Subcutaneous abdominal adipose tissue (tissue), 5 donors: ENCODE measurements around the gene FGF19.

ENCODE experiments used
- H3K27ac ChIP-seq: one replicate; pipeline ENCODE4 v1.7.0; 2013; ENCODE audit warnings: low read depth, mild to moderate bottlenecking, inconsistent platforms, low read length, moderate library complexity
- H3K27me3 ChIP-seq, 5 donors: one replicate each; pipeline ENCODE4 v1.7.0; 2013; ENCODE audit warnings: low read length in 5 of 5, inconsistent platforms in 1 of 5; ENCODE audit not compliant: control insufficient read depth in 5 of 5, insufficient read depth in 4 of 5
- H3K36me3 ChIP-seq, 5 donors: one replicate each; pipeline ENCODE4 v1.7.0; 2013; ENCODE audit warnings: low read length in 5 of 5; ENCODE audit not compliant: control insufficient read depth in 5 of 5, insufficient read depth in 5 of 5
- H3K4me1 ChIP-seq, 5 donors: one replicate each; pipeline ENCODE4 v1.7.0; 2013; ENCODE audit warnings: low read length in 5 of 5, mild to moderate bottlenecking in 3 of 5, moderate library complexity in 1 of 5; ENCODE audit not compliant: control insufficient read depth in 5 of 5, insufficient read depth in 5 of 5
- H3K4me3 ChIP-seq, 5 donors: one replicate each; pipeline ENCODE4 v1.7.0; 2013; ENCODE audit warnings: low read length in 5 of 5, low read depth in 1 of 5
- H3K9ac ChIP-seq, 5 donors: one replicate each; pipeline ENCODE4 v1.7.0; 2013; ENCODE audit warnings: low read length in 5 of 5, mild to moderate bottlenecking in 4 of 5, moderate library complexity in 3 of 5
- H3K9me3 ChIP-seq, 5 donors: one replicate each; pipeline ENCODE4 v1.7.0; 2013; ENCODE audit warnings: low read length in 5 of 5; ENCODE audit not compliant: control insufficient read depth in 5 of 5
- donor health status: healthy.
- donor health status: healthy.
- donor health status: healthy.
- donor health status: healthy.
- donor health status: healthy.

Gene FGF19

GRCh38 chr11:69665669-69666068 is 38.2 kb downstream of the FGF19 start:
- Histone ChIP-seq H3K27ac (no peak overlapping the region), H3K27me3 (no peaks in the 10 kb centered on the region), H3K4me3 (no peak overlapping the region), H3K36me3 (peaks cover 0 to 64% (median 50%) of the 10 kb centered on the region in 5 donors), H3K4me1 (peaks cover 7 to 27% (median 24%) of the 10 kb centered on the region in 5 donors), H3K9me3 (no peaks in the 10 kb centered on the region), H3K9ac (no peak overlapping the region)

GRCh38 chr11:69664901-69665300 is 38.9 kb downstream of the FGF19 start:
- H3K9me3 ChIP-seq, result no peaks in the 10 kb centered on the region

GRCh38 chr11:69664103-69664775 is 39.6 kb downstream of the FGF19 start:
- no peaks in the 10 kb centered on the region for H3K27me3 ChIP-seq
- H3K36me3 ChIP-seq, result peaks cover 0 to 56% (median 47%) of the 10 kb centered on the region in 5 donors
- H3K4me3 ChIP-seq, result no peak overlapping the region

More at GRCh38 chr11:69664901-69665300, 38.9 kb downstream of the FGF19 start:
- H3K4me1 ChIP-seq, result peaks cover 2 to 21% (median 19%) of the 10 kb centered on the region in 5 donors
- H3K36me3 ChIP-seq, result peaks cover 0 to 62% (median 50%) of the 10 kb centered on the region in 5 donors
- H3K27me3 ChIP-seq, result no peaks in the 10 kb centered on the region
- H3K4me3 ChIP-seq, result no peak overlapping the region
- no peak overlapping the region for H3K9ac ChIP-seq
- no peak overlapping the region for H3K27ac ChIP-seq

GRCh38 chr11:69663326-69663725 is 40.5 kb downstream of the FGF19 start:
- H3K27me3 ChIP-seq, result no peaks in the 10 kb centered on the region
- H3K4me3 ChIP-seq, result no peak overlapping the region
- peaks cover 2 to 25% (median 20%) of the 10 kb centered on the region in 5 donors for H3K4me1 ChIP-seq
- peaks cover 0 to 52% (median 43%) of the 10 kb centered on the region in 5 donors for H3K36me3 ChIP-seq
- H3K27ac ChIP-seq, result no peak overlapping the region
- H3K9ac ChIP-seq, result no peak overlapping the region
- no peaks in the 10 kb centered on the region for H3K9me3 ChIP-seq

More at GRCh38 chr11:69664103-69664775, 39.6 kb downstream of the FGF19 start:
- no peak overlapping the region for H3K27ac ChIP-seq
- peaks cover 2 to 20% (median 19%) of the 10 kb centered on the region in 5 donors for H3K4me1 ChIP-seq
- H3K9ac ChIP-seq, result no peak overlapping the region
- H3K9me3 ChIP-seq, result no peaks in the 10 kb centered on the region

GRCh38 chr11:69662806-69663205 is 41.0 kb downstream of the FGF19 start:
- H3K27ac ChIP-seq, result no peak overlapping the region
- H3K36me3 ChIP-seq, result peaks cover 0 to 47% (median 42%) of the 10 kb centered on the region in 5 donors
- H3K27me3 ChIP-seq, result no peaks in the 10 kb centered on the region
- peaks cover 2 to 26% (median 15%) of the 10 kb centered on the region in 5 donors for H3K4me1 ChIP-seq
- H3K9me3 ChIP-seq, result no peaks in the 10 kb centered on the region
- no peak overlapping the region for H3K4me3 ChIP-seq
- H3K9ac ChIP-seq, result no peak overlapping the region

GRCh38 chr11:69662021-69662698 is 41.7 kb downstream of the FGF19 start:
- Histone ChIP-seq H3K4me1 (peaks cover 2 to 27% (median 17%) of the 10 kb centered on the region in 5 donors), H3K27ac (no peak overlapping the region), H3K9me3 (no peaks in the 10 kb centered on the region), H3K27me3 (no peaks in the 10 kb centered on the region), H3K4me3 (no peak overlapping the region), H3K36me3 (peaks cover 0 to 41% (median 39%) of the 10 kb centered on the region in 5 donors), H3K9ac (peak overlapping the region in 1 of 5 donors; percentile 13)

GRCh38 chr11:69661413-69661715 is 42.5 kb downstream of the FGF19 start:
- Histone ChIP-seq H3K9ac (no peak overlapping the region), H3K36me3 (peaks cover 0 to 34% (median 32%) of the 10 kb centered on the region in 5 donors), H3K9me3 (no peaks in the 10 kb centered on the region), H3K4me3 (no peak overlapping the region), H3K4me1 (peaks cover 2 to 27% (median 17%) of the 10 kb centered on the region in 5 donors), H3K27ac (no peak overlapping the region), H3K27me3 (peaks cover 0 to 2% (median 0%) of the 10 kb centered on the region in 5 donors)

GRCh38 chr11:69660001-69660500 is 43.8 kb downstream of the FGF19 start:
- Histone ChIP-seq H3K27me3 (peaks cover 0 to 2% (median 0%) of the 10 kb centered on the region in 5 donors), H3K9me3 (no peaks in the 10 kb centered on the region), H3K27ac (no peak overlapping the region), H3K4me1 (peaks cover 2 to 27% (median 17%) of the 10 kb centered on the region in 5 donors), H3K4me3 (no peak overlapping the region), H3K9ac (no peak overlapping the region), H3K36me3 (peaks cover 0 to 25% (median 21%) of the 10 kb centered on the region in 5 donors)

GRCh38 chr11:69659591-69659990 is 44.2 kb downstream of the FGF19 start:
- Histone ChIP-seq H3K9me3 (no peaks in the 10 kb centered on the region), H3K4me3 (no peak overlapping the region), H3K4me1 (peaks cover 2 to 27% (median 17%) of the 10 kb centered on the region in 5 donors), H3K27ac (no peak overlapping the region), H3K27me3 (peaks cover 0 to 2% (median 0%) of the 10 kb centered on the region in 5 donors), H3K9ac (no peak overlapping the region), H3K36me3 (peaks cover 0 to 20% (median 17%) of the 10 kb centered on the region in 5 donors)
